Embryonic facial prominence (tissue), 1 donor: ENCODE measurements around the gene RAMP2.
"Not testable (repeated sequence)": the region's sequence is repeated elsewhere in the genome, so short reads cannot be mapped to it uniquely, and the experiment has no call there.

ENCODE experiments used
- DNase-seq: peaks from one replicate; pipeline ENCODE4 v3.0.0-alpha.2; 2016; ENCODE audit errors: extremely low spot score

The RAMP2 gene, protein sequence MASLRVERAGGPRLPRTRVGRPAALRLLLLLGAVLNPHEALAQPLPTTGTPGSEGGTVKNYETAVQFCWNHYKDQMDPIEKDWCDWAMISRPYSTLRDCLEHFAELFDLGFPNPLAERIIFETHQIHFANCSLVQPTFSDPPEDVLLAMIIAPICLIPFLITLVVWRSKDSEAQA

DNA sequence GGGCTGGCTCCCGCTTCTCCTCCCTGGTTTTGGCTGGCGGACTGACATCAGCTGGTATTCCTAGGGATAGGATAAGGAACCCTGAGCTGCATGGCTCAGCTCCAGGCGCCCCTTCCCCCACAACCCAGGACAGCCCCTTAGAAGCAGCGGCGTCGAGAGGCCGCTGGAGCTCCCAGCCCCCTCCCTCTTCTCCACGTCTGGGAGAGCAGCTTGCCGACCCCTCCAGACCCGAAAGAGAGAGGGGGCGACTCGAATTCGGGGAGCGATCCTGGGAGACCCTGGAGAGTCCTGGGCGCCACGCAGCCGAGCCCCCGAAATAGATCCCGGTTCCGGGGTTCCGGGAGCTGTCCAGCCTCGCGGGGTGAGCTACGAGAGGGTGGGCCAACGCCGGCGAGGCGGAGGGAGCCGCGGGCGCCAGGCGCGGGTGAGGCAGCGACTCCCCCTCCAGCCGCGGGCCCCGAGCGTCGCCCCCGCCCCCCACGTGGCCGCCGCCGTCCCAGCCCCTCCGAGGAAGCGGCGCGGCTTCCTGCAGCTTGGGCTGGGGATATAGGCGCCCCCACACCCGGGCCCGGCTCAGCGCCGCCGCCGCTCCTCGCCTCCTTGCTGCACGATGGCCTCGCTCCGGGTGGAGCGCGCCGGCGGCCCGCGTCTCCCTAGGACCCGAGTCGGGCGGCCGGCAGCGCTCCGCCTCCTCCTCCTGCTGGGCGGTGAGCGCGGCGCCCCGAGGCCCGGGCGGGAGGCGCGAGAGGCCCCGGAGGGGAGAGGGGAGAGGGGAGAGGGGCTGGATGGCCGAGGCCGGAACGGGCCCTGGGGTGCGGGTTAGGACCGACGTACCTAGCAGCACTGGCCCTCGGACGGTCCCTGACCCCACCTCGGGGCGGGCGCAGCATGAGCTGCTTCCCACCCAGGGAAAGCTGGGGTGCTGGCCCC is at the start of gene RAMP2:
Gene RAMP2, plus strand, starts transcription at position 576 of the 930 bp plus-strand sequence. Its CDS starts 35 bp downstream, at position 611.
- DNase-seq, result no peak

DNA sequence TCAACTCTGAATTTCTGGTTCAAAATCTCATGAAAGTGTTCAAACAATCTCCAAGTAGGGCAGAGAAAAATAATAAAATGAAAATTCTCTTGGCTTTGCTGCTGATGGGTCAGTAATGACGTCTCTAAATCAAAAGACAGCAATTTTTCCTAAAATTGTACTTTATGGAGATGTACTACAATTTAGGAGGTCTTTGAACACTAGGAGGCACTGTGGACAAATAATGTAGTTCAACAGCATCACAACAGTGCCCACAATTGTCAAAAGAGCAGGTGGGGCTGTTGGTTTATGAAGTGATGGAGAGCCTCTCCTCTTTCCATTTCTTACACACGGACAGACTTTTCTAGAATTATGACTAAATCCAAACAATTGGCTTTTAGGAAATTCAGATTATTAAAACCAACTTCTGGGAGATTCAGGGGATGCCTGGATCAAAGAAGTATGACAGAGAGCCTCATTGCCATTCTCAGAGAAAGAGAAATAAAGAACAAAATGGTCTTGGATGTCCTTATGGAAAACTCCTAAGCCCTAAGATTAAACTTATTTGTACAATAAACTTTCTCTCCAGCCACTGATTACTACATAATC is 39.9 kb upstream of the RAMP2 start:
- DNase-seq, result peak; percentile 20

DNA sequence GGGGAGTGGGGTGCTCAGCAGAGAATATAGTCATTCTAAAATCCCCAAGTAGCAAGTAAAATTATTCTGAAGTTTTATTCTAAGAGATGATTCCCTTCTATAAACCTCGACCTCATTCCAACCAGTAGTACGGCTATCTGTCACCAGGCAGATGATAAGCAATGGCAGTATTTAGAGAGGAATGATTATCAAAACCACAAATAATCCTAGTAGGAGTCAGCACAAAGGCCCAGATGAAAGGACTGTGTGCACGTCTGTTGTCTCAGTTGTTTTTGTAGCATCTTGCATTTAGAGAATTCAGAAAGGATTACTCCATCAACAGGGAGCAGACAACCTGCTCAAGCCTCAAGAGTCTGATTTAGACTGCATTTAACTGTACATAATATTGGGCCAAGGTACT is 37.4 kb upstream of the RAMP2 start:
- no peak for DNase-seq

DNA sequence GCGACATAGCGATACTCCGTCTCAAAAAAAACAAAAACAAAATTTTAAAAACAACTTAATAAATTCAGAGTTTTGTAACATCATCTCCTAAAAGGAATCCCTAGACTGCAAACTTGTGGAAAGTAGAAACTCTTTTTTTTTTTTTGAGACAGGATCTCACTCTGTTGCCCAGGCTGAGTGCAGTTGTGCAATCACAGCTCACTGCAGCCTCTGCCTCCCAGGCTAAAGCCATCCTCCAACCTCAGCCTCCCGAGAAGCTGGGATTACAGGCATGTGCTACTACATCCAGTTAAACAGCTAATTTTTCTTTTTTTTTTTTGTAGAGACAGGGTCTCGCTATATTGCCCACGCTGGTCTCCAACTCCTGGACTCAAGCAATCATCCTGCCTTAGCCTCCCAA is 35.9 kb upstream of the RAMP2 start:
- DNase-seq, result no peak

DNA sequence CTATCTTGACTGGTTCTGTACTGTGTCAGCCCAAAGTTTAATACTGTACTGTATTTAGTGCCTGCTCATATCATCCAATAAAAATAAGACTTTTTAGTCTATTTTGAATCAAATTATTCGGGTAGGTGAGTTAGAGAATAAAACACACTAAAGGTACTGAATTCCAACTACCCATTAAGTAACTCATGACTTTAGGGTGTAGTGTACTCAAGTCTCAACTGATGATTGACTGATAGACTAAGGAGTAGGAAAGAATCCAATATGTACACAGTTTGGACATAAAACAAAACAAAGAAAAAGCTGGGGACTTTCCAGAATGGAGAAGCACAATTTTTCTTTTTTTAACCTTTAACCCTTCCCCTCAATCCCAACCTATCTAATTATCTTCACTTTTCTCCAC is 20.3 kb upstream of the RAMP2 start:
- no peak for DNase-seq

DNA sequence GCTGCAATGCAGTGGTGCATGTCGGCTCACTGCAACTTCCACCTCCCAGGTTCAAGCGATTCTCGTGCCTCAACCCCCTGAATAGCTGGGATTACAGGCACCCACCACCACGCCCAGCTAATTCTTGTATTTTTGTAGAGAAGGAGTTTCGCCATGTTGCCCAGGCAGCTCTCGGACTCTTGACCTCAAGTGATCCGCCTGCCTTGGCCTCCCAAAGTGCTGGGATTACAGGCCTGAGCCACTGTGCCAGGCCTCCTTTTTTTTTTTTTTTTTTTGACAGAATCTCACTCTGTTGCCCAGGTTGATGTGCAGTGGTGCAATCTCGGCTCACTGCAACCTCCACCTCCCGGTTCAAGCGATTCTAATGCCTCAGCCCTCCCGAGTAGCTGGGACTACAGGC is 18.1 kb upstream of the RAMP2 start:
- DNase-seq, result not testable (repeated sequence)

DNA sequence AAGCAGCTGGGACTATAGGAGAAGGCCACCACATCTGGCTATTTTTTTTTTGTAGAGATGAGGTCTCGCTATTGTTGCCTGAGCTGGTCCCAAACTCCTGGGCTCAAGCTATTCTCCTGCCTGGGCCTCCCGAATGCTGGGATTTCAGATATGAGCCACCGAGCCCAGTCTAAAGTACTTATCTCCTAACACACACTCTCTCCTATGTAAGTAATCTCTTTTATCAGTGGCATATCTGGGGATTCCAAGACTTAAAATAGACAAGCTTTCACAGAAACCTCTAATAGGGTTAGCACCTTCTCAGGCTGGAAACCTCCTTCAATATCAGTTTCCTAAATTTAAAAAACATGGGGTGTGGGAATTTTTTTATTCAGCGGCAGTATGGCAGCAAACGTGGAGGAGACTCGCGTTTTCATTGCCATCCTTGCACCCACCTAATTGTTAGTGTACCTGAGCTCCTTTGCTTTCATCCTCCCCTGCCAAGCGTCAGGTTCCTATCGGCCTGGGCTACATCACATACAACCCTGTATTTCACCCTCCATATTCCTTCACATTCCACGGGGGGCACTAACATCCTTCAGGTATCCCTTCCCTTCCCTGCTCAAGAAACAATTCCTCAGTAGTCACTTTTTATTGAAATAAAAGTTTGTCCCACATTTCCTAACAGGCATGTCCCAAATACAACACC is 17.3 kb upstream of the RAMP2 start:
- no peak for DNase-seq

DNA sequence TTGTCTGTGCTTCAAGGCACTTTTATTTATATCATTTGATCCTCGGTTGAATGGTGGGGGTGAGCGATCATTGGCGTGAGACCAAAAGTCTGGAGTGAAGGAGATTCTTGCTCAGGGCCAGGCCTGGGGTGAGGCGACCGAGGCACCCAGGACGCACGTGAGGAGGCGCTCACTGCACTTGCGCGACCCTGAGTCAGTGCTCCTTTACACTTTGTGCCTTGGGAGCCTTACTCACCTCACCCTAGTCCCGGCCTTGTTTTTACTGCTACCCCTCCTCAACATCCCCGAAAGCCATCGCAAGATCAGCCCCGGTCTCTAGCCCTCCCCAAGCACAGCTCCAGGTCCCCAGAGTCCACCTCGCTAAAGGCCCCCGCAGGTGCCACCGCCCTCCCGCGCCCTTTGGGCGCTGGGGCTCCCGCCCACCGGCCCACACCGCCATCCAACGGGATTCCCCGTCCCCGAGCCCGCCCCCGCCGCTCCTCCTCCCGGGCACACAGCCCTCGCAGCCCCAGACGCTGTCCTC is 16.7 kb upstream of the RAMP2 start:
- DNase-seq, result no peak

DNA sequence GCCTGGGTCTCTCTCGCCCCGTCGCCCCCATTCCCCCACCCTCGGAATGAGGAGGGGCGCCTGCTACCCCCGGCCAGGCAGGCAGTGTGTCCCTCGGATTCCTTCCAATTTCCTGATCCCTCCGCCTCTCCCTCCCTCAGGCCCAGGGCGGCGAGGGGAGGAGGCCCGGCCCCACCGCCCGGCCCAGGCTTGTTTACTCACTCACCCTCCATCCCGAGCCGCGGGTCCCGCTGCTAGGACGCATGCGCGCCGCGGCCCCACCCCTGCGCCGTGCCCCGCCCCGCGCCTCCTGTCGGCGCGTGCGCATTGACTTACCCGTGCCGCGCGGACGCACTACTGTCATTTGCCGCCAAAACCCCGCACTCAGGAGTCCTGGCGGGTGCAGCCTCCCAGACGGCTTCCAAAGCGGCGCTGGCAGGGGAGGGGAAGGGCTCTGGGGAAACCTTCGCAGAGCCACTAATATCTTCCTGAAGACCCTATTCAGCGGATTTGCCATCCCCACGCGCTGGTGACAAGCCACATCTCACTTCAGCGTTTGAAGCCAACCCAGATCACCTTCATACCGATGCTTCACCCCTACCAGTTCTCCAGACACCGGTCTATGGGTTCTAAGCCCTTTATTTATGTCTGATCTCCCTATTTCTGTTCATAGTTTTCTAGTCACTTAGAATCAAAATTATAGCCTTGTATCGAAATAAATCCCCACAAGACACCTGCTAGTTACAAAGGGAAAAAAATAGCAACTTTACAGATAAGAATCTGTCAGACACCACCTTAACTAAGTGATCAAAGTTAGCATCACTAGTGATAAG is 16.0 kb upstream of the RAMP2 start, which contains the start of gene EZH1:
Gene EZH1, minus strand, starts transcription at position 235 of the 812 bp plus-strand sequence. CDS start 16,099 bp downstream, outside the sequence.
- peak; percentile 82 for DNase-seq

DNA sequence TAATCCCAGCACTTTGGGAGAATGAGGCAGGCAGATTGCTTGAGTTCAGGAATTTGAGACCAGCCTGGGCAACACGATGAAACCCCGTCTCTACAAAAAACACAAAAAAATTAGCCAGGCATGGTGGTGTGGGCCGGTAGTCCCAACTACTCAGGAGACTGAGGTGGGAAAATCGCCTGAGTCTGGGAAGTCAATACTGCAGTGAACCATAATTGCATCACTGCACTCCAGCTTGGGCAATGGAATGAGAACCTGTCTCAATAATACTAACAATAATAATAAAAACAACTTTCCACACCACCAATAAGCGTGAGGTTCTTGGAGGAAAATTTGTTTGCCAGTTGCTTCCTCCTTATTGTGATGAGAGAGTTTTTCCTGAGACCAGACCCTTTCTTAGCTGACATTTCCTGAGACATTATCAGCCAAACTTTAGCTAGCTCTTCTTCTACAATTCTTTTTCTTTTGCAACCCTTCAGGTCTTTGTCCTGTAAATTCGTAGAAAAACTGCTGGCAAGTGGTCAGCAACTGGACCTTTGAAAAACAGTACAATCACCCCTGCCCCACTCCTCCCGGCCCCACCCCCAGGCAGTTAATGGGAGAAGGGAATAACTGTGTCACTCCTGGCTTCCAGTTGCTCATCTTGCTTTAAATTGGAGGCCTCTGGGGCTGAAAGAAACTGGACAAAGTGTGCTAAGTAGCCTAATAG is 12.7 kb upstream of the RAMP2 start:
- DNase-seq, result no peak

DNA sequence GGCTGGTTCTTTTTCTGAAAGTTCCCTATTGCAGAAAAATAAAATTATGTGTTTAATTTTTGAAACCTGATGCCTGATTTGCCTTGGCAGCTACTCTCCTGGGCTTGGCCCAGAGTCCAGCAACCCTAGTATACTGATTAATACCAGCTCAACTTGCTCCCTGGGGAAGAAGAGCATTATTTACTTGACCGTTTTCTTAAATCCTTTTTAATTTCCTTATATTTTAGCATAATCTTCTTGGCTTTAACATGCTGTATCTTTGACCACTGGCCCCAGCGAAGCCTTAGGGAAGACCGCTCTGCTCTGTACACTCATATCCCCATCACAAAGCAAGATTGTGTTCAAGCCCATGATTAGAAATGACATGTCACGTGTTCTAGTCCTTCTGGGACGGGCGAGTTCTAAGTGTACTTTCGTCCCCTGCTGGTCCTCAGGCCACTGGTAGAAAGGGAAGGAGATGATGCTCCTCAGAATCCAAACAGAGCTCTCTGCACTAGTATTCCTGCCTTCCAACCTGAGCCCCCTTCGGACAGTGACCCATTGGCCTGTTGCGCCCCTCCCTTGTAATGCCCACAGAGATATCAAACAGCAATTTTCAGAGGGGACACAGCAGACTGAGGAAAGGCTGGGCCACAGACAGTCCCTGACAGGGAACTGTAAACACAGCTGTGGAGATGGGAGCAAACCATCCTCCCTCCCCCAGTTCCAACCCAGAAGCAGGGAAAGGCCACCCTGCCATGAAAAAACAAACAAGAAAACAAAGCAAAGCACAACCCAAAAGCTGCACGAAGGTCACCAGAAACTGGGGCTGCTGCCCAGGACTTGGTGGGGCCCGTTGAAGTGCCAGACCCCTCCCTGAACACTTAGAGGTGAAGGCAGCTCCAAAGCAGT is 11.9 kb upstream of the RAMP2 start:
- DNase-seq, result no peak

DNA sequence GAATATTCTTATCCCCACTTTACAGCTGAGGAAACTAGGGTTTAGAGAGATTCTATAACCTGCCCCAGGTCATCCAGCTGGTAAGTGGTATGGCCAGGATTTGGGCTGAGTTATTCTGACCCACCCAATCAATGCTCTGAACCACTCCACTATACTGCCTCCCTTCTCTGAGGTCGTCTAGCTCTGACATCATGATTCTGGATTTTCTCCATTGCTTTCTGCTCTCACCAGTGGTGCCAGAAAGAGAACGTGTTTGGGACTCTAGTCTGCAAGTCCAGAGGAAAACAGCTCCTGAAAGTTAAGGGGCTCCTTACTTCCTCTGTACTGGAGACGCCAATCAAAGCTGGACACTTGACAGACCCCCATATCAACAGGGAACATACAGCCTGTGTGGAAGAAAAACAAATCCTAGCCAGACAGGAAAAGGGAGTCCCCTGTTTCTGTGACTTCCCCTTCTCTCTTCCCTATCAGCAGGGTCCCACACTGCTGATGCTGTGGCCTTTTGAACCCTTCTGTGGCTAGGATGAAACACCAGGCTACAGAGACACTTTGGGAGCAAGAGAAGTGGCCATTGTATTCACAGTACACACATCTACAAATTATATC is 10.2 kb upstream of the RAMP2 start:
- no peak for DNase-seq

DNA sequence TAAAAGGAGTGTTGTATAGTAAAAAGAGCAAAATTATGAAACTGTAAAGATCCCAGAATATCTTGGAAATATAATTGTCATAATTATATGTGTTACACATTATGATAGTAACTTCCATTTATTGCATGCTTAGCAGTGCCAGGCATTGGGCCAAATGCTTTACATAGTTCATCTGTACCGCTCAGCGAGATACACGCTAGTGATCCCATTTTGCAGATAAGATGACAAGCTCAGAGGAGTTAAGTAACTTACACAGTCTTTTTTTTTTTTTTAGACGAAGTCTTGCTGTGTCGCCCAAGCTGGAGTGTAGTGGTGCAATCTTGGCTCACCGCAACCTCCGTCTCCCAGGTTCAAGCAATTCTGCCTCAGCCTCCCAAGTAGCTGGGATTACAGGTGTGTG is 9.4 kb upstream of the RAMP2 start:
- no peak for DNase-seq

DNA sequence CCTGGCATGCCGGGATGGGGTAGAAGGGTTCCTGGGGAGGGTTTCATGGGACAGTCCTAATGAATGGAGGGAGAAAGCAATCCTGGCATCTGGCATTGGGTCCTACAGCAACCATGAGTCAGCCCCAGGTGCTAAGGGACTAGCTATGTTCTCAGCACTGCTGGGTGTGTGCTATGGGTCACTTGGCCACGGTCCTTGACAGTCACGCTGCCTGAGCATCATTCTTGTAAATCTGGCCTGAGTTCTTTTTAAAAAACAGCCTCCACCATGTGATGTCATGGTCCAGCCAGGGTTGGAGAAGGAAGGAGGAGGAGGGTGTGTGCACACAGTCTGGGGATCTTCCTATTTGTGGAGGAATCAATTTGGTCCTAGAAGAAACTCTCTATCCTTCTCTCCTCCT is 6.2 kb upstream of the RAMP2 start:
- DNase-seq, result no peak

DNA sequence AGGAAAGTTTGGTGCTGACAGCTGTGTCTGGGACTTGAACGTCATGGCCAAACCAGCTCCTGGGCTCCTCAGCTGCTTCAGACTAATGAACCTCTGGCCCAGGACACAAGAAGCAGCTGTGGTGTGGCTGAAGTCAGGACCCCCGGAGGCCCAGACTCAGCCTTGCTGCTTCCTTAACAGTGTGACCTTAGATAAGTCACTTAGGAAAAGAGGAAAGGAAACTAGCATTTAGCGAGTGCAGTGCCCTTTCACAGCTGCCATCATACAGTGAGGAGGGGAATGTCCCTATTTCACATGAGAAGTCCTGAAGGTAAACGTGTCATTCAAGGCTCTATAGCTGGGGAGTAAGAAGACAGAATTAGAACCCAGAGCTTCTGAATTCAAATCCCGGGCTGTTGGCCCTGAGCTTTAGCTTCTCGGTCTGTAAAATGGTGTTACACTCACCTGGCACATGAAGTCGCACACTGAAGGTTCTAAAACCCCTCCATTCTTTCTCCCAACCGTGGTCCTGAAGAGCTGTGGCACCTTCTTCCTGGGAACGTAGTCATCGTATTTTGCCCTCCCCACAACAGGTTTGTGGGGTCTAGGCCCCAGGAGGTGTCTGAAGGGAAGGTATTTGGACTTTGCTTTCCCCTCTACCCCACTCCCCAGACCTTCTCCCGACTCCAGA is 910 bp upstream of the RAMP2 start:
- DNase-seq, result no peak

DNA sequence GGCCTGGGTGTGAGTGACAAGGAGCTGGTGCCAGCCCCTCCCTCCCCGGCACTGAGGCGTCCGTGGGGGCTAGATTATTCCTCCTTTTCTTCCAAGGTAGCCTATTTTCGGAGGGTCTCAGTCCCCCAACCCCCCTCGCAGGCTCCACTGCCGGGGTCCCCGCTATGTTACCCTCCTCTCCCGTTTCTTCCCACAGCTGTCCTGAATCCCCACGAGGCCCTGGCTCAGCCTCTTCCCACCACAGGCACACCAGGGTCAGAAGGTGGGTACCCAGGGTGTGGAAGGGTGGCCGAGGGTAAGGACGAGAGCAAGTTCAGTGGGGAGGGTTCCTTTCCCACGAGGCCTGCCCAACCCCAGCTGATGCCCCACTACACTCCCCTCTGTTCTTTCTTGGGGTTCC is 611 bp downstream of the RAMP2 start:
- DNase-seq, result no peak

DNA sequence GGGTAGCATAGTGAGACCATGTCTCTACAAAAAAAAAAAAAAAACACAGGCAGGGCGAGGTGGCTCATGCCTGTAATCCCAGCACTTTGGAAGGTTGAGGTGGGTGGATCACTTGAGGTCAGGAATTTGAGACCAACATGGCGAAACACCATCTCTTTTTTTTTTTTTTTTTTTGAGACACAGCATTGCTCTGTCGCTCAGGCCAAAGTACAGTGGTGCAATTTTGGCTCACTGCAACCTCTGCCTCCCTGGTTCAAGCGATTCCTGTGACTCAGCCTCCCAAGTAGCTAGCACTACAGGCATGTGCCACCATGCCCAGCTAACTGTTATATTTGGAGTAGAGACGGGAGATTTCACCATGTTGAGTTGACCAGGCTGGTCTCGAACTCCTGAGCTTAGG is 5.1 kb downstream of the RAMP2 start:
- no peak for DNase-seq

DNA sequence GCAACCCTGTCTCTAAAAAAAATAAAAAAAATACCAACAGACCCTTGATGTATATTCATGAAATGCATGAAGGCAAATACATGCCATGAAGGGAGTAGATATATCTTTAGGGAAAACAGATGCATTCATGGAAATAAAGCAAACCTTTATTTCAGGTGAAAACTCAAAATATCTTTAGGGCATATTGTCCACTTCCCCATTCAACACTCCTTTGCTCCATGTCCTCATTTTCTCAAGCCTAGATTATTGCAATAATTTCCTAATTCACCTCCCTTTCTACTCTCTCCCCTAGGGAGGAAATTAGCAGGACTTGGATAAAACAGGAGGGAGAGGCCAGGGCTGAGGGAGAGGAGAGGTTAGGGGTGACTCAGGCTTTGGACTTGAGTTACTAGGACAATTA is 6.5 kb downstream of the RAMP2 start:
- no peak for DNase-seq
